Prostate gland (tissue), 2 donors: Measurements from ENCODE around the gene ATP9A. TPM values are rescaled to one million over a fixed set of nuclear protein-coding genes. Genes with fewer than 3 reads are reported as not detected.

Experiments
- DNase-seq: peaks from one replicate; pipeline ENCODE4 v3.0.0-alpha.2; 2019; ENCODE audit warnings: low spot score
- H3K27ac ChIP-seq, 2 donors: fragments of 200-600 bp; sonication (generic); 2 replicates each; pipeline ENCODE4 v1.5.1; 2017 to 2019
- H3K27me3 ChIP-seq: fragments of 200-600 bp; sonication (generic); replicated peaks from 2 replicates; pipeline ENCODE4 v1.5.1; 2019; ENCODE audit not compliant: insufficient read depth
- H3K36me3 ChIP-seq, 2 donors: fragments of 200-600 bp; sonication (generic); 1 replicate in 1 of 2; 2 replicates in 1 of 2; pipeline versions ENCODE4 v1.5.1 to v1.8.1; 2017 to 2019
- H3K4me1 ChIP-seq: fragments of 200-600 bp; sonication (generic); replicated peaks from 2 replicates; pipeline ENCODE4 v1.5.1; 2019
- H3K4me3 ChIP-seq, 2 donors: fragments of 200-600 bp; sonication (generic); 2 replicates each; pipeline ENCODE4 v1.5.1; 2017 to 2019
- H3K9me3 ChIP-seq: fragments of 200-600 bp; sonication (generic); 2 replicates; pipeline ENCODE4 v1.5.1; 2017
- CTCF ChIP-seq, 4 experiments: fragments of 200-600 bp in 2 of 4; fragments of 450-650 bp in 2 of 4; sonication (generic) in 2 of 4; IDR thresholded peaks; 1 replicate in 3 of 4; 2 replicates in 1 of 4; pipeline ENCODE4 v1.5.1; 2016 to 2019; ENCODE audit warnings: antibody characterized with exemption in 4 of 4, mild to moderate bottlenecking in 2 of 4, moderate library complexity in 2 of 4
- POLR2A ChIP-seq: fragments of 450-650 bp; IDR thresholded peaks from one replicate; pipeline ENCODE4 v1.6.1; 2016; ENCODE audit warnings: antibody characterized with exemption, mild to moderate bottlenecking
- POLR2AphosphoS5 ChIP-seq: sonication (generic); formaldehyde crosslinking; IDR thresholded peaks from one replicate; pipeline ENCODE4 v1.6.1; 2017; ENCODE audit warnings: antibody characterized with exemption
- WGBS: methylation state at CpG from one replicate; pipeline ENCODE4 v1.1.5; 2018; 5-methylcytosine and 5-hydroxymethylcytosine counted together
- intact Hi-C: fragments of 100-400 bp; cut with DNase I; formaldehyde crosslinking; loops from one replicate; pipeline ENCODE4 v1.14.2; 2022
- total RNA-seq, 2 donors: library from RNA; depleted of rRNA; stranded (reverse); fragments of >200 nt; gene quantifications; one replicate each; pipeline ENCODE4 v1.1.0, GENCODE V29; 2016

ATP9A gene
- total RNA-seq, 2 donors from 2014 or later, result 35.1 to 118 TPM

- no peaks in the 10 kb centered on the region for H3K27me3 ChIP-seq
- no peak for TF ChIP-seq CTCF (IDR thresholded peaks at IDR 0.05)
- no peak for TF ChIP-seq POLR2A
- TF ChIP-seq POLR2AphosphoS5, result no peak
- intact Hi-C loops, result loop anchor here (10.0 kb wide), 1 partner anchor 523 kb away; no protein-coding TSS in a partner anchor
- 82% methylated on average over 6 of the region's 6 CpGs for whole genome bisulfite sequencing
- no peak overlapping the region for H3K4me3 ChIP-seq
- H3K9me3 ChIP-seq, result no peaks in the 10 kb centered on the region
- H3K27ac ChIP-seq, result peak overlapping the region; percentile 76 to 81
- H3K4me1 ChIP-seq, result no peaks in the 10 kb centered on the region
- DNase-seq, result no peak
- H3K36me3 ChIP-seq, result no peaks in the 10 kb centered on the region
These were observed 136.2 kb downstream of the ATP9A start for GRCh38 chr20:51631953-51632352.

- H3K4me1 ChIP-seq, result no peaks in the 10 kb centered on the region
- peak; percentile 92 for TF ChIP-seq POLR2AphosphoS5
- TF ChIP-seq POLR2A, result peak; percentile 11
- no peak for TF ChIP-seq CTCF (IDR thresholded peaks at IDR 0.05)
- intact Hi-C loops, result loop anchor here (10.0 kb wide), 1 partner anchor 524 kb away; no protein-coding TSS in a partner anchor
- 7% methylated on average over 21 of the region's 21 CpGs for WGBS
- no peaks in the 10 kb centered on the region for H3K9me3 ChIP-seq
- no peaks in the 10 kb centered on the region for H3K27me3 ChIP-seq
- DNase-seq, result peak; percentile 71
- peak overlapping the region; percentile 76 to 81 for H3K27ac ChIP-seq
- no peak overlapping the region for H3K4me3 ChIP-seq
- H3K36me3 ChIP-seq, result no peaks in the 10 kb centered on the region
These were observed 136.9 kb downstream of the ATP9A start for GRCh38 chr20:51631011-51631950.

- Histone ChIP-seq H3K36me3 (no peaks in the 10 kb centered on the region), H3K4me1 (no peaks in the 10 kb centered on the region), H3K27ac (peak overlapping the region; percentile 76 to 81), H3K4me3 (no peak overlapping the region), H3K9me3 (no peaks in the 10 kb centered on the region), H3K27me3 (no peaks in the 10 kb centered on the region)
- intact Hi-C loops, result loop anchor here (10.0 kb wide), 2 partner anchors 525 to 645 kb away; no protein-coding TSS in a partner anchor
- DNase-seq, result no peak
- 40% methylated on average over 3 of the region's 3 CpGs for WGBS
- TF ChIP-seq POLR2A (no peak), POLR2AphosphoS5 (no peak), CTCF (IDR thresholded peaks at IDR 0.05) (no peak)
These were observed 138.7 kb downstream of the ATP9A start for GRCh38 chr20:51629399-51630058.

- 66% methylated on average over 8 of the region's 8 CpGs for WGBS
These were observed 139.4 kb downstream of the ATP9A start for GRCh38 chr20:51628533-51629398.

More at GRCh38 chr20:51628533-51629398, 139.4 kb downstream of the ATP9A start:
- no peaks in the 10 kb centered on the region for H3K9me3 ChIP-seq
- no peaks in the 10 kb centered on the region for H3K27me3 ChIP-seq
- TF ChIP-seq POLR2A, result no peak
- peak; percentile 14 for TF ChIP-seq POLR2AphosphoS5
- no peak for TF ChIP-seq CTCF (IDR thresholded peaks at IDR 0.05)
- no peak for DNase-seq
- intact Hi-C loops, result loop anchor here (10.0 kb wide), 1 partner anchor 644 kb away; no protein-coding TSS in a partner anchor
- no peaks in the 10 kb centered on the region for H3K36me3 ChIP-seq
- H3K4me3 ChIP-seq, result no peak overlapping the region
- H3K4me1 ChIP-seq, result no peaks in the 10 kb centered on the region
- peak overlapping the region; percentile 76 to 81 for H3K27ac ChIP-seq
